Measurements from ENCODE around the gene RASAL2. TPM values are rescaled to one million over a fixed set of nuclear protein-coding genes. Genes with fewer than 3 reads are reported as not detected.

Gene RASAL2
- total and polyA plus RNA-seq, 2 of the 13 experiments (the other 11 are each of a cell fraction or from before 2014, with no cell fraction given): 5.4 to 5.9 TPM

DNA sequence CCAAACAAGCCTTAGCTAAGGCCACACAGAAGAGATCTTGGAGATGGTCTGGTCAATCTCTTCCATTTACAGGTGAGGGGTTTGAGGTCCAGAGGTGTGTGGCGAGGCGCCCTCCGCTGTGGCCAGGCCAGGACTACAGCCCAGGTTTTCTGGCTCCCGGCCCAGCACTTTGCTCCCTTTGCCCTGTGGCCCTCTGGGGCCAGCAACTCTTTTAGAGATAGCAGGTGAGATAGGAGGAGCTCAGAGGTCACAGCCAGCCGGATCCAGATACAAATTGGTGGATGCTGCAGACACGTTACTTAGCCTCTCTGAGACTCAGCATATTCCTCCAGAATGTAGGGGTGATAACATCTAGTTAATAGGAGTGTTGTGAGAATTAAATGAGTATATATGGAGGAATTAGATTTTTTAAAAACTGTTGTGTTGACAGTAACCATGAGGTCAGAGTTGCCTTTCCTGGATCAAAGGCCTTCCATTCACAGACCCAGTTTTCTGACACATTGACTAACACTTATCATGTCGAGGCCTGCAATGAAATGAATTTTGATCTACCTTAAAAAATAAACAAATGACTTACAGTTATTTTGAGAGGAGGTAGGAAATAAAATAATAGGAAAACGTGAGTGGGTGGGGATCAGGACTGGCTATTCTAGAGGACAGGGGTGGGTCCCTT, 435.6 kb downstream of the RASAL2 start (continued):
- TF ChIP-seq ZFX (CRISPR knock-in tag; IDR thresholded peaks at IDR 0.05; ENCODE audit: low read depth) (0 out of 2 replicates have a peak, but pooled peaks have one; percentile 19), ZKSCAN5 (CRISPR knock-in tag; IDR thresholded peaks at IDR 0.05) (no peak), BRCA1 (CRISPR knock-in tag; IDR thresholded peaks at IDR 0.05) (no peak), ZBTB7B (CRISPR knock-in tag; IDR thresholded peaks at IDR 0.05) (peak; percentile 66), NFIC (IDR thresholded peaks at IDR 0.05; ENCODE audit: low read length) (peak; percentile 30; the same call in 1 of the 2 replicates), ZBED4 (CRISPR knock-in tag; IDR thresholded peaks at IDR 0.05; ENCODE audit: borderline replicate concordance) (peak; percentile 61; the same call in 1 of the 2 replicates), EP300 (IDR thresholded peaks at IDR 0.05; ENCODE audit: low read depth in 2 of 2, low read length in 2 of 2) (peak in 1 of 2 experiments; percentile 38; a peak in 1 of 4 replicates), EP300 (CRISPR knock-in tag; IDR thresholded peaks at IDR 0.05; ENCODE audit: borderline replicate concordance) (no peak), NFE2 (CRISPR knock-in tag; IDR thresholded peaks at IDR 0.05) (no peak), ZMAT3 (CRISPR knock-in tag; conservative IDR thresholded peaks at IDR 0.05) (0 out of 2 replicates have a peak, but pooled peaks have one; percentile 29), KLF6 (CRISPR knock-in tag; IDR thresholded peaks at IDR 0.05) (no peak), LCORL (IDR thresholded peaks at IDR 0.05) (no peak), LCORL (CRISPR knock-in tag; IDR thresholded peaks at IDR 0.05) (peak; percentile 86), PRDM15 (CRISPR knock-in tag; IDR thresholded peaks at IDR 0.05) (peak; percentile 89), SALL1 (CRISPR knock-in tag; IDR thresholded peaks at IDR 0.05) (peak; percentile 68; the same call in 1 of the 2 replicates), ZMYM4 (CRISPR knock-in tag; IDR thresholded peaks at IDR 0.05) (peak; percentile 52)
- TF ChIP-seq, protein P1, sequence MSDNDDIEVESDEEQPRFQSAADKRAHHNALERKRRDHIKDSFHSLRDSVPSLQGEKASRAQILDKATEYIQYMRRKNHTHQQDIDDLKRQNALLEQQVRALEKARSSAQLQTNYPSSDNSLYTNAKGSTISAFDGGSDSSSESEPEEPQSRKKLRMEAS (IDR thresholded peaks at IDR 0.05): 0 out of 2 replicates have a peak, but pooled peaks have one; percentile 7
- TF ChIP-seq, protein P2, sequence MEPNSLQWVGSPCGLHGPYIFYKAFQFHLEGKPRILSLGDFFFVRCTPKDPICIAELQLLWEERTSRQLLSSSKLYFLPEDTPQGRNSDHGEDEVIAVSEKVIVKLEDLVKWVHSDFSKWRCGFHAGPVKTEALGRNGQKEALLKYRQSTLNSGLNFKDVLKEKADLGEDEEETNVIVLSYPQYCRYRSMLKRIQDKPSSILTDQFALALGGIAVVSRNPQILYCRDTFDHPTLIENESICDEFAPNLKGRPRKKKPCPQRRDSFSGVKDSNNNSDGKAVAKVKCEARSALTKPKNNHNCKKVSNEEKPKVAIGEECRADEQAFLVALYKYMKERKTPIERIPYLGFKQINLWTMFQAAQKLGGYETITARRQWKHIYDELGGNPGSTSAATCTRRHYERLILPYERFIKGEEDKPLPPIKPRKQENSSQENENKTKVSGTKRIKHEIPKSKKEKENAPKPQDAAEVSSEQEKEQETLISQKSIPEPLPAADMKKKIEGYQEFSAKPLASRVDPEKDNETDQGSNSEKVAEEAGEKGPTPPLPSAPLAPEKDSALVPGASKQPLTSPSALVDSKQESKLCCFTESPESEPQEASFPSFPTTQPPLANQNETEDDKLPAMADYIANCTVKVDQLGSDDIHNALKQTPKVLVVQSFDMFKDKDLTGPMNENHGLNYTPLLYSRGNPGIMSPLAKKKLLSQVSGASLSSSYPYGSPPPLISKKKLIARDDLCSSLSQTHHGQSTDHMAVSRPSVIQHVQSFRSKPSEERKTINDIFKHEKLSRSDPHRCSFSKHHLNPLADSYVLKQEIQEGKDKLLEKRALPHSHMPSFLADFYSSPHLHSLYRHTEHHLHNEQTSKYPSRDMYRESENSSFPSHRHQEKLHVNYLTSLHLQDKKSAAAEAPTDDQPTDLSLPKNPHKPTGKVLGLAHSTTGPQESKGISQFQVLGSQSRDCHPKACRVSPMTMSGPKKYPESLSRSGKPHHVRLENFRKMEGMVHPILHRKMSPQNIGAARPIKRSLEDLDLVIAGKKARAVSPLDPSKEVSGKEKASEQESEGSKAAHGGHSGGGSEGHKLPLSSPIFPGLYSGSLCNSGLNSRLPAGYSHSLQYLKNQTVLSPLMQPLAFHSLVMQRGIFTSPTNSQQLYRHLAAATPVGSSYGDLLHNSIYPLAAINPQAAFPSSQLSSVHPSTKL (CRISPR knock-in tag; IDR thresholded peaks at IDR 0.05): peak; percentile 68

Measured in HepG2 (cell line).